IMR-90 (cell line): ENCODE measurements around the gene ZMYM1.

ENCODE experiments used
- POLR2A ChIP-seq: IDR thresholded peaks from 2 replicates; pipeline ENCODE4 v1.6.1; 2012; ENCODE audit warnings: mild to moderate bottlenecking, low read depth, low read length
- TF ChIP-seq, protein P1 (sequence below): conservative IDR thresholded peaks from 2 replicates; pipeline ENCODE4 v1.5.1; 2012; ENCODE audit warnings: mild to moderate bottlenecking, low read depth, low read length, improper control_type of control experiment

GRCh38 chr1:35073265-35073811 is 5.8 kb upstream of the ZMYM1 start:
- TF ChIP-seq, protein P1, sequence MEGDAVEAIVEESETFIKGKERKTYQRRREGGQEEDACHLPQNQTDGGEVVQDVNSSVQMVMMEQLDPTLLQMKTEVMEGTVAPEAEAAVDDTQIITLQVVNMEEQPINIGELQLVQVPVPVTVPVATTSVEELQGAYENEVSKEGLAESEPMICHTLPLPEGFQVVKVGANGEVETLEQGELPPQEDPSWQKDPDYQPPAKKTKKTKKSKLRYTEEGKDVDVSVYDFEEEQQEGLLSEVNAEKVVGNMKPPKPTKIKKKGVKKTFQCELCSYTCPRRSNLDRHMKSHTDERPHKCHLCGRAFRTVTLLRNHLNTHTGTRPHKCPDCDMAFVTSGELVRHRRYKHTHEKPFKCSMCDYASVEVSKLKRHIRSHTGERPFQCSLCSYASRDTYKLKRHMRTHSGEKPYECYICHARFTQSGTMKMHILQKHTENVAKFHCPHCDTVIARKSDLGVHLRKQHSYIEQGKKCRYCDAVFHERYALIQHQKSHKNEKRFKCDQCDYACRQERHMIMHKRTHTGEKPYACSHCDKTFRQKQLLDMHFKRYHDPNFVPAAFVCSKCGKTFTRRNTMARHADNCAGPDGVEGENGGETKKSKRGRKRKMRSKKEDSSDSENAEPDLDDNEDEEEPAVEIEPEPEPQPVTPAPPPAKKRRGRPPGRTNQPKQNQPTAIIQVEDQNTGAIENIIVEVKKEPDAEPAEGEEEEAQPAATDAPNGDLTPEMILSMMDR: no peak
- no peak for TF ChIP-seq POLR2A
